ENCODE measurements around the gene HSP90AA1. TPM values are rescaled to one million over a fixed set of nuclear protein-coding genes. Genes with fewer than 3 reads are reported as not detected.
"Not testable (repeated sequence)": the region's sequence is repeated elsewhere in the genome, so short reads cannot be mapped to it uniquely, and the experiment has no call there.

Gene HSP90AA1
- total RNA-seq, 4 donors from 2014 or later: 240 to 651 (median 430) TPM

DNA sequence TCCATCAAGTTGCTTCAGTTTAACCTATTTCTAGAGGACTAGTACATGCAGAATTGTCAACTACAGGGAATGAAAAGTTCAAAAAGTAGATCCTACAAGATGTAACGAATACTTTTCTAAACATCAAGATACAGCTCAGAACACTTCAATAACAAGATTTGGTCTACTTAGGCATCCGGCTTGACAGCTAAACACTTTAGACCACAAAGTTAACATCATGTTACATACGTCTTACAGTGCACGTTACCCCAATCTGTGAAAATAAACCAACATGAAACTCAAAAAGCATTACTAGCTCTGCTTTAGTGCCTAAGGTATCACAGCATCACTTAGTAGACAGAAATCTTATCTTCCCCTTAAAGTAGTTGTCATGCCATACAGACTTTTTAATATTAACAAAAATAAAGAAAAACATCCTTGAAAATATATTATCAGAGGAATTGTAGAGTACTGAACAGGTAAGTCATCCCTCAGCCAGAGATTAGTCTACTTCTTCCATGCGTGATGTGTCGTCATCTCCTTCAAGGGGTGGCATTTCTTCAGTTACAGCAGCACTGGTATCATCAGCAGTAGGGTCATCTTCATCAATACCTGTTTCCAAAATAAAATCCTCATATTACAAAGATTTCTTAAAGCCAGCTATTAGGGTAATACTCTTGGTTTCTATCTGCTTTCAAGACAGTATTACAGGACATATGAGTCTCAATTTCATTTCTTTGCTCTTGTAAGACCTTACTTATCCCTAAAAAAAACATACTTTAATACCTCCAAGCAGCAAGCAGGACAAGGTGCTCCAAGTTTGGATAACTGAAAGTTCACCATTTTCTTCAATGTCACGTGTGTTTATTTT, 5.4 kb downstream of the HSP90AA1 start:
- Histone ChIP-seq H3K36me3 (peaks cover 72% of the 10 kb centered on the region), H3K4me1 (peaks cover 43% of the 10 kb centered on the region), H3K27ac (no peak overlapping the region), H3K4me3 (no peak overlapping the region), H3K9me3 (no peaks in the 10 kb centered on the region), H3K27me3 (no peaks in the 10 kb centered on the region)
- TF ChIP-seq POLR2A (IDR thresholded peaks at IDR 0.05): no peak
- whole genome bisulfite sequencing: 82% methylated on average over 7 of the region's 7 CpGs
- DNase-seq (ENCODE audit: low spot score in 2 of 2): no peak

DNA sequence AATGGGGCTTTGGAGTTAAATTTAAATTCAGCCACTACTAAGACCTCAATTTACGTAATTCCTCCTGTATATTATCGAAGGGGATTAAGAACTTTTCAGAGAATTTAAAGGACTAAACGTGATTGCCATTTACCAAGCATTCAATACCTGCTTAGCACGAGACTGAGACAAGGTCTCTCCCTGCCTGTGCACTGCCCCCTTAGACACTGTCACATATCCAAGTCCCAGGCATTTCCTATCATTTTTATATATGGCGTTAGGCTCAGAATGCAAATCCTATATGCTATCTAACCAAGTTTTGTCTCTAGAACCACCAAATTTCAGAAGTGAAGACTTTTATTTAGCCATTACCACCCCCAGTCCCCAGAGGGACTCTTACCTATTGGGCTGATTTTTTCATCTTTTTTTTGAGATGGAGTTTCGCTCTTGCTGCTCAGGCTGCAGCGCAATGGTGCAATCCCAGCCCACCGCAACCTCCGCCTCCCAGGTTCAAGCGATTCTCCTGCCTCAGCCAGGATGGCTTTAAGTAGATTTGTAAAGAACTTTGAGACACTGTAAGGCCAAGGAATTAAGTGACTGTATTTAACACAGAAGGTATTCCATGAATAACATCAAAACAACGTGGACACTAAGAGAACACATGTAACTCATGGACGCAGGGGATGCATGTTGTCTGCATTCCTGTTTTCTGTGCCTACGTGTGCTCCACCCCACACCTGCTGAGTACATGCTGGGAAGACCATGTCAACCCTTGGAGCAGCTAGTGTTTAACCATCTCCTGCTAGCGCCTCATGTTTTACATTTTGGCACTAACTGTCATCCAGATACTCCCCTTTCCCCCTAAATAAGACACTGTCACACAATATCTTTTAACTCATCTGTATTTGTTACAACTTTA, 6.4 kb downstream of the HSP90AA1 start:
- no peak for DNase-seq (ENCODE audit: low spot score in 2 of 2)
- TF ChIP-seq POLR2AphosphoS5 (IDR thresholded peaks at IDR 0.05): no peak
- no peak for TF ChIP-seq POLR2A (IDR thresholded peaks at IDR 0.05)
- TF ChIP-seq, protein P1, sequence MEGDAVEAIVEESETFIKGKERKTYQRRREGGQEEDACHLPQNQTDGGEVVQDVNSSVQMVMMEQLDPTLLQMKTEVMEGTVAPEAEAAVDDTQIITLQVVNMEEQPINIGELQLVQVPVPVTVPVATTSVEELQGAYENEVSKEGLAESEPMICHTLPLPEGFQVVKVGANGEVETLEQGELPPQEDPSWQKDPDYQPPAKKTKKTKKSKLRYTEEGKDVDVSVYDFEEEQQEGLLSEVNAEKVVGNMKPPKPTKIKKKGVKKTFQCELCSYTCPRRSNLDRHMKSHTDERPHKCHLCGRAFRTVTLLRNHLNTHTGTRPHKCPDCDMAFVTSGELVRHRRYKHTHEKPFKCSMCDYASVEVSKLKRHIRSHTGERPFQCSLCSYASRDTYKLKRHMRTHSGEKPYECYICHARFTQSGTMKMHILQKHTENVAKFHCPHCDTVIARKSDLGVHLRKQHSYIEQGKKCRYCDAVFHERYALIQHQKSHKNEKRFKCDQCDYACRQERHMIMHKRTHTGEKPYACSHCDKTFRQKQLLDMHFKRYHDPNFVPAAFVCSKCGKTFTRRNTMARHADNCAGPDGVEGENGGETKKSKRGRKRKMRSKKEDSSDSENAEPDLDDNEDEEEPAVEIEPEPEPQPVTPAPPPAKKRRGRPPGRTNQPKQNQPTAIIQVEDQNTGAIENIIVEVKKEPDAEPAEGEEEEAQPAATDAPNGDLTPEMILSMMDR (IDR thresholded peaks at IDR 0.05): no peak
- TF ChIP-seq EP300 (IDR thresholded peaks at IDR 0.05): no peak
- Histone ChIP-seq H3K27ac (no peak overlapping the region), H3K4me3 (no peak overlapping the region), H3K4me1 (peaks cover 36% of the 10 kb centered on the region), H3K36me3 (peaks cover 72% of the 10 kb centered on the region), H3K27me3 (no peaks in the 10 kb centered on the region), H3K9me3 (no peaks in the 10 kb centered on the region)
- 83% methylated on average over 14 of the region's 14 CpGs for WGBS

- Histone ChIP-seq H3K9me3 (no peaks in the 10 kb centered on the region), H3K27me3 (no peaks in the 10 kb centered on the region), H3K36me3 (peaks cover 69% of the 10 kb centered on the region), H3K4me3 (no peak overlapping the region), H3K4me1 (peaks cover 28% of the 10 kb centered on the region), H3K27ac (no peak overlapping the region)
- TF ChIP-seq POLR2AphosphoS5 (IDR thresholded peaks at IDR 0.05) (no peak), EP300 (IDR thresholded peaks at IDR 0.05) (no peak), POLR2A (IDR thresholded peaks at IDR 0.05) (no peak)
- TF ChIP-seq, protein P1 (IDR thresholded peaks at IDR 0.05): no peak
- no peak for DNase-seq (ENCODE audit: low spot score in 2 of 2)
These were observed 7.2 kb downstream of the HSP90AA1 start for GRCh38 chr14:102079700-102079979.

GRCh38 chr14:102078831-102079699, 7.8 kb downstream of the HSP90AA1 start:
- H3K4me1 ChIP-seq: peaks cover 23% of the 10 kb centered on the region
- peaks cover 63% of the 10 kb centered on the region for H3K36me3 ChIP-seq
- DNase-seq (ENCODE audit: low spot score in 2 of 2): no peak
- no peaks in the 10 kb centered on the region for H3K27me3 ChIP-seq
- TF ChIP-seq EP300 (IDR thresholded peaks at IDR 0.05) (no peak), POLR2A (IDR thresholded peaks at IDR 0.05) (no peak), POLR2AphosphoS5 (IDR thresholded peaks at IDR 0.05) (no peak)
- TF ChIP-seq, protein P1 (IDR thresholded peaks at IDR 0.05): no peak
- no peaks in the 10 kb centered on the region for H3K9me3 ChIP-seq
- 88% methylated on average over 10 of the region's 10 CpGs for WGBS
- no peak overlapping the region for H3K27ac ChIP-seq
- no peak overlapping the region for H3K4me3 ChIP-seq

DNA sequence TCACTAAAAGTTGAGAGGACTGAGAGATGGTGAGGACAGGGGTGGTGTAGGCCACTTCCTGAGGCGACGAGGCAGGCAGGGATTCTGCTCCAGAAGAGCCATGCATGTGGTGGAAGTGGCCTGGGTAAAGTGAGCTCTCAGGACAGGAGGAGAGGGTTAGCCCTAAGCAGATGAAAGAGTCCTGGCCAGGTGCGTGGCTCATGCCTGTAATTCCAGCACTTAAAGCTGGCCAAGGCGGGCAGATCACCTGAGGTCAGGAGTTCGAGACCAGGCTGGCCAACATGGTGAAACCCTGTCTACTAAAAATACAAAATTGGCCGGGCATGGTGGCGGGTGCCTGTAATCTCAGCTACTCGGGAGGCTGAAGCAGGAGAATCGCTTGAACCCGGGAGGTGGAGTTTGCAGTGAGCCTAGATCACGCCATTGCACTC, 8.5 kb downstream of the HSP90AA1 start:
- H3K9me3 ChIP-seq; DNase-seq (ENCODE audit: low spot score in 2 of 2); H3K27me3 ChIP-seq; H3K4me3 ChIP-seq; H3K27ac ChIP-seq: not testable (repeated sequence)
- 91% methylated on average over 11 of the region's 11 CpGs for WGBS
- peaks cover 56% of the 10 kb centered on the region for H3K36me3 ChIP-seq
- H3K4me1 ChIP-seq: peaks cover 16% of the 10 kb centered on the region

Data from suprapubic skin (tissue), 4 donors.